GM10266 (cell line): ENCODE measurements around the gene INTS2.

ENCODE experiments used
- DNase-seq: peaks from one replicate; pipeline ENCODE4 v3.0.0; 2012; ENCODE audit errors: extremely low spot score
- CTCF ChIP-seq: IDR thresholded peaks from 2 replicates; pipeline ENCODE4 v1.5.1; 2012; ENCODE audit warnings: mild to moderate bottlenecking, low read depth; ENCODE audit not compliant: control insufficient read depth, insufficient read depth; ENCODE audit errors: missing control alignments

Gene INTS2

GRCh38 chr17:61875804-61876203, 52.0 kb downstream of the INTS2 start:
- DNase-seq: no peak
- no peak for TF ChIP-seq CTCF

GRCh38 chr17:61875285-61875684, 52.5 kb downstream of the INTS2 start:
- no peak for DNase-seq
- no peak for TF ChIP-seq CTCF

GRCh38 chr17:61874075-61874474, 53.7 kb downstream of the INTS2 start:
- no peak for TF ChIP-seq CTCF
- DNase-seq: no peak

GRCh38 chr17:61872099-61872498, 55.7 kb downstream of the INTS2 start:
- no peak for DNase-seq
- TF ChIP-seq CTCF: no peak

- no peak for TF ChIP-seq CTCF
- no peak for DNase-seq
These were observed 58.6 kb downstream of the INTS2 start for GRCh38 chr17:61869138-61869537.

- TF ChIP-seq CTCF: no peak
- no peak for DNase-seq
These were observed 59.7 kb downstream of the INTS2 start for GRCh38 chr17:61868074-61868473.

GRCh38 chr17:61867033-61867432, 60.7 kb downstream of the INTS2 start:
- no peak for TF ChIP-seq CTCF
- no peak for DNase-seq

- no peak for DNase-seq
- no peak for TF ChIP-seq CTCF
These were observed 64.0 kb downstream of the INTS2 start for GRCh38 chr17:61863801-61864126.
